A673 (cell line): ENCODE results near the gene CCR2. TPM values are rescaled to one million over a fixed set of nuclear protein-coding genes. Genes with fewer than 3 reads are reported as not detected.
"Not testable (repeated sequence)": the region's sequence is repeated elsewhere in the genome, so short reads cannot be mapped to it uniquely, and the experiment has no call there.

Experiments used
- BruUV-seq: library from RNA; stranded (reverse); fragments of 400-500 nt; replicated peaks from 2 replicates; lab custom pipeline; 2021; lab: Mats Ljungman, UMichigan
- CTCF ChIA-PET: fragments of 300-600 bp; sonication (Branson Sonifier 250); formaldehyde crosslinking; loops from one replicate; lab custom pipeline; 2022; ENCODE audit warnings: antibody characterized with exemption; lab: Charles Lee
- POLR2A ChIA-PET: fragments of 300-600 bp; sonication (Branson Sonifier 250); formaldehyde crosslinking; loops from one replicate; lab custom pipeline; 2022; ENCODE audit warnings: antibody characterized with exemption; ENCODE audit not compliant: low non-redundant PET; lab: Charles Lee
- DNase-seq: peaks from one replicate; pipeline ENCODE4 v3.0.0-alpha.2; 2015; ENCODE audit warnings: low spot score
- H3K27ac ChIP-seq: fragments of 200-600 bp; sonication (generic); 2 replicates; pipeline ENCODE4 v1.5.1; 2016; ENCODE audit warnings: mixed run types, low read depth, mild to moderate bottlenecking, mixed read lengths, antibody characterized with exemption, low read length; ENCODE audit not compliant: poor library complexity, severe bottlenecking
- H3K27me3 ChIP-seq: fragments of 200-600 bp; sonication (generic); replicated peaks from 2 replicates; pipeline ENCODE4 v1.6.1; 2017; ENCODE audit warnings: mixed run types, low read depth, mild to moderate bottlenecking, mixed read lengths, antibody characterized with exemption, low read length; ENCODE audit not compliant: insufficient read depth, poor library complexity
- H3K36me3 ChIP-seq: fragments of 200-600 bp; sonication (generic); 2 replicates; pipeline ENCODE4 v1.6.1; 2016; ENCODE audit warnings: mixed run types, mild to moderate bottlenecking, mixed read lengths, antibody characterized with exemption, low read length; ENCODE audit not compliant: insufficient read depth, poor library complexity, severe bottlenecking
- H3K4me1 ChIP-seq: fragments of 200-600 bp; sonication (generic); 2 replicates; pipeline ENCODE4 v1.6.1; 2017; ENCODE audit warnings: mixed run types, mild to moderate bottlenecking, mixed read lengths, antibody characterized with exemption, low read length; ENCODE audit not compliant: insufficient read depth, poor library complexity, severe bottlenecking
- H3K4me3 ChIP-seq: fragments of 200-600 bp; sonication (generic); 2 replicates; pipeline ENCODE4 v1.5.1; 2016; ENCODE audit warnings: low read depth, mixed run types, mild to moderate bottlenecking, mixed read lengths, low read length; ENCODE audit not compliant: poor library complexity, severe bottlenecking
- H3K9me3 ChIP-seq: fragments of 200-600 bp; sonication (generic); 2 replicates; pipeline ENCODE4 v1.6.1; 2016; ENCODE audit warnings: mixed run types, low read depth, mild to moderate bottlenecking, mixed read lengths, antibody characterized with exemption, low read length; ENCODE audit not compliant: poor library complexity, severe bottlenecking
- CTCF ChIP-seq: fragments of 300-800, 200-600 bp; sonication (generic); conservative IDR thresholded peaks from 2 replicates; pipeline ENCODE4 v1.5.1; 2017; ENCODE audit warnings: low read depth, mild to moderate bottlenecking, antibody characterized with exemption, low read length, moderate library complexity, mixed read lengths
- EZH2 ChIP-seq: fragments of 200-600 bp; sonication (generic); IDR thresholded peaks from 2 replicates; pipeline ENCODE4 v1.6.1; 2017; ENCODE audit warnings: borderline replicate concordance, low read depth, mild to moderate bottlenecking, mixed read lengths, antibody characterized with exemption, low read length; ENCODE audit not compliant: poor library complexity, severe bottlenecking
- intact Hi-C: fragments of 100-400 bp; cut with micrococcal nuclease; formaldehyde crosslinking; loops from one replicate; pipeline ENCODE4 v1.10.0; 2022; ENCODE audit not compliant: unreplicated experiment
- total RNA-seq: library from RNA; stranded (reverse); gene quantifications from 2 replicates; pipeline ENCODE4 v1.2.3, GENCODE V29; 2021

The CCR2 gene
- total RNA-seq, 1 experiment from 2014 or later: not detected

DNA sequence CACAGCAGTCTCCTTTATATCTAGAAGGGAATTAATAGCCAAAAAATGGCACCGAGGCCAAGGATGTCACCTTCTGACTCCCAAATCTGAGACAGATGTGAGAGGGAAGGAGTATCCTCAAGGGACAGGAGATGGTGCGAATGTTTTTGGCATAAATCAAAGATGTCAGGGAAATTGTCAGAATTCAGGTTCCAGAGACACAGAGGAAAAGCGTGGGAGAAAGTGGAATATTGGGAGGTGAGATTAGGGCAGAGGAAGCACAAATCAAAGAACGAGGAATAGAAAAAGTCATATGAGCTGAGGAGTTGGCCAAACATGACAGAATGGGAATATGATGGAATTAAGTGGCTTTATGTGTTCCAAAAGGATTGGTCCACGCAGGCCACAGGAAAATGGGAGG is 46.9 kb downstream of the CCR2 start:
- H3K36me3 ChIP-seq: no peaks in the 10 kb centered on the region
- TF ChIP-seq EZH2 (no peak), CTCF (no peak)
- no peaks in the 10 kb centered on the region for H3K4me1 ChIP-seq
- BruUV-seq: no TSS peak
- no peaks in the 10 kb centered on the region for H3K9me3 ChIP-seq
- ChIA-PET CTCF (no interaction called here), POLR2A (no interaction called here)
- intact Hi-C loops: no loop called here
- H3K27me3 ChIP-seq: no peaks in the 10 kb centered on the region
- DNase-seq: no peak
- H3K27ac ChIP-seq: no peak overlapping the region
- no peak overlapping the region for H3K4me3 ChIP-seq

- H3K4me1 ChIP-seq: no peaks in the 10 kb centered on the region
- POLR2A ChIA-PET: no interaction called here
- no peaks in the 10 kb centered on the region for H3K27me3 ChIP-seq
- H3K36me3 ChIP-seq: no peaks in the 10 kb centered on the region
- no peak for DNase-seq
- no peak overlapping the region for H3K27ac ChIP-seq
- intact Hi-C loops: no loop called here
- TF ChIP-seq EZH2: no peak
- BruUV-seq: no TSS peak
- CTCF ChIA-PET: no interaction called here
- H3K9me3 ChIP-seq: no peaks in the 10 kb centered on the region
- no peak overlapping the region for H3K4me3 ChIP-seq
Observed at GRCh38 chr3:46401579-46401978, 47.7 kb downstream of the CCR2 start.

- POLR2A ChIA-PET, DNase-seq, CTCF ChIA-PET: not testable (repeated sequence)
Observed at GRCh38 chr3:46402902-46403301, 49.0 kb downstream of the CCR2 start.

GRCh38 chr3:46405301-46406019 is 51.5 kb downstream of the CCR2 start:
- no peaks in the 10 kb centered on the region for H3K9me3 ChIP-seq
- ChIA-PET CTCF (no interaction called here), POLR2A (no interaction called here)
- intact Hi-C loops: no loop called here
- no TSS peak for BruUV-seq
- no peaks in the 10 kb centered on the region for H3K27me3 ChIP-seq
- TF ChIP-seq EZH2 (no peak), CTCF (no peak)
- no peaks in the 10 kb centered on the region for H3K36me3 ChIP-seq
- H3K4me3 ChIP-seq: no peak overlapping the region
- no peak for DNase-seq
- H3K27ac ChIP-seq: no peak overlapping the region
- H3K4me1 ChIP-seq: no peaks in the 10 kb centered on the region

More at GRCh38 chr3:46402902-46403301, 49.0 kb downstream of the CCR2 start:
- intact Hi-C loops, H3K27me3 ChIP-seq, H3K4me1 ChIP-seq, H3K36me3 ChIP-seq, H3K9me3 ChIP-seq, H3K27ac ChIP-seq, H3K4me3 ChIP-seq, BruUV-seq: not testable (repeated sequence)
